Body of pancreas (tissue), 4 donors: ENCODE data around the gene GIMAP6. TPM values are rescaled to one million over a fixed set of nuclear protein-coding genes. Genes with fewer than 3 reads are reported as not detected.
"Not testable (repeated sequence)": the region's sequence is repeated elsewhere in the genome, so short reads cannot be mapped to it uniquely, and the experiment has no call there.

Source experiments
- ATAC-seq: fragments of 150-250 bp; one replicate; pipeline ENCODE4 v1.9.1; 2016
- DNase-seq, 4 donors: peaks; one replicate each; pipeline ENCODE4 v3.0.0-alpha.2; 2019
- H3K27ac ChIP-seq, 4 donors: fragments of 200-600 bp; sonication (generic); 1 replicate in 3 of 4; 2 replicates in 1 of 4; pipeline versions ENCODE4 v1.5.1 to v1.6.1; 2016 to 2019; ENCODE audit warnings: mild to moderate bottlenecking in 1 of 4, mixed read lengths in 1 of 4, moderate library complexity in 1 of 4
- H3K27me3 ChIP-seq, 2 donors: fragments of 200-600 bp; sonication (generic); one replicate each; pipeline ENCODE4 v1.6.0; 2016; ENCODE audit warnings: mild to moderate bottlenecking in 1 of 2
- H3K36me3 ChIP-seq, 2 donors: fragments of 200-600 bp; sonication (generic); replicated peaks in 1 of 2; 2 replicates each; pipeline ENCODE4 v1.5.1; 2016; ENCODE audit warnings: low read depth in 2 of 2; ENCODE audit not compliant: insufficient read depth in 1 of 2
- H3K4me1 ChIP-seq: fragments of 200-600 bp; sonication (generic); one replicate; pipeline ENCODE4 v1.6.0; 2016
- H3K4me3 ChIP-seq, 2 donors: fragments of 200-600 bp; sonication (generic); 1 replicate in 1 of 2; 2 replicates in 1 of 2; pipeline ENCODE4 v1.5.1; 2016 to 2019
- H3K9me3 ChIP-seq, 3 donors: fragments of 200-600 bp; sonication (generic); 1 replicate in 2 of 3; 2 replicates in 1 of 3; pipeline ENCODE4 v1.5.1; 2016
- POLR2A ChIP-seq, 3 donors: fragments of 450-650 bp; IDR thresholded peaks; one replicate each; pipeline ENCODE4 v1.6.1; 2016; ENCODE audit warnings: antibody characterized with exemption in 3 of 3, mild to moderate bottlenecking in 2 of 3
- WGBS, 2 donors: methylation state at CpG; one replicate each; pipeline ENCODE4 v1.1.5; 2017; 5-methylcytosine and 5-hydroxymethylcytosine counted together
- intact Hi-C: fragments of 100-400 bp; cut with DNase I; formaldehyde crosslinking; loops from one replicate; pipeline ENCODE4 v1.15.1; 2023
- total RNA-seq, 2 donors: library from RNA; depleted of rRNA; stranded (reverse); fragments of >200 nt; gene quantifications; one replicate each; pipeline ENCODE4 v1.1.0, GENCODE V29; 2016
- TF ChIP-seq, protein P1 (sequence below), 7 experiments: fragments of 450-650 bp in 4 of 7; fragments of 200-600 bp in 3 of 7; sonication (generic) in 3 of 7; IDR thresholded peaks; one replicate each; pipeline ENCODE4 v1.5.1; 2016 to 2019; ENCODE audit warnings: antibody characterized with exemption in 7 of 7

The GIMAP6 gene
- total RNA-seq, 2 donors from 2014 or later = 8.6 to 10.6 TPM

DNA sequence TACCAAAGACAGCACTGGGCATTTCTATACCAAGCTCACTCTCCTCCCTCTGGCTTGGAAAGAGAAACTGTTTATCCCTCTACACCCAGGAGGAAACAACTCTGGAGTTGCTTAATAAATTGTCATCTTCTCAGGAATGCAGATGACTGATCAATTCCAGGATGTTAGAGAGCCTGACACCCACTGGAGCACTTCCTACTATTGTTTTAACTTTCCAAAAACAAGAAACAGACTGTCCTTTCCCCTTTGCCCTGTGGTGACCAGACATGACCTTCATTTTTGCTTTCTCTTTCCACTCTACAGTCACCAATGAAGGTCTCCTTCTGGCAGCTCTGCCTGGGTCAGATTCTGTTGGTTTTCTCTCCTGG lies 45.4 kb downstream of the GIMAP6 start:
- H3K4me3 ChIP-seq = no peak overlapping the region
- intact Hi-C loops = no loop called here
- ATAC-seq (peak; percentile 50), DNase-seq (peak in 1 of 4 donors; percentile 16)
- peak overlapping the region in 2 of 4 donors; percentile 52 to 61 for H3K27ac ChIP-seq
- no peaks in the 10 kb centered on the region for H3K9me3 ChIP-seq
- H3K27me3 ChIP-seq = no peaks in the 10 kb centered on the region
- peaks cover 11% of the 10 kb centered on the region for H3K4me1 ChIP-seq
- H3K36me3 ChIP-seq = no peaks in the 10 kb centered on the region
- TF ChIP-seq, protein P1, sequence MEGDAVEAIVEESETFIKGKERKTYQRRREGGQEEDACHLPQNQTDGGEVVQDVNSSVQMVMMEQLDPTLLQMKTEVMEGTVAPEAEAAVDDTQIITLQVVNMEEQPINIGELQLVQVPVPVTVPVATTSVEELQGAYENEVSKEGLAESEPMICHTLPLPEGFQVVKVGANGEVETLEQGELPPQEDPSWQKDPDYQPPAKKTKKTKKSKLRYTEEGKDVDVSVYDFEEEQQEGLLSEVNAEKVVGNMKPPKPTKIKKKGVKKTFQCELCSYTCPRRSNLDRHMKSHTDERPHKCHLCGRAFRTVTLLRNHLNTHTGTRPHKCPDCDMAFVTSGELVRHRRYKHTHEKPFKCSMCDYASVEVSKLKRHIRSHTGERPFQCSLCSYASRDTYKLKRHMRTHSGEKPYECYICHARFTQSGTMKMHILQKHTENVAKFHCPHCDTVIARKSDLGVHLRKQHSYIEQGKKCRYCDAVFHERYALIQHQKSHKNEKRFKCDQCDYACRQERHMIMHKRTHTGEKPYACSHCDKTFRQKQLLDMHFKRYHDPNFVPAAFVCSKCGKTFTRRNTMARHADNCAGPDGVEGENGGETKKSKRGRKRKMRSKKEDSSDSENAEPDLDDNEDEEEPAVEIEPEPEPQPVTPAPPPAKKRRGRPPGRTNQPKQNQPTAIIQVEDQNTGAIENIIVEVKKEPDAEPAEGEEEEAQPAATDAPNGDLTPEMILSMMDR (IDR thresholded peaks at IDR 0.05) = no peak
- TF ChIP-seq POLR2A (IDR thresholded peaks at IDR 0.05) = no peak

DNA sequence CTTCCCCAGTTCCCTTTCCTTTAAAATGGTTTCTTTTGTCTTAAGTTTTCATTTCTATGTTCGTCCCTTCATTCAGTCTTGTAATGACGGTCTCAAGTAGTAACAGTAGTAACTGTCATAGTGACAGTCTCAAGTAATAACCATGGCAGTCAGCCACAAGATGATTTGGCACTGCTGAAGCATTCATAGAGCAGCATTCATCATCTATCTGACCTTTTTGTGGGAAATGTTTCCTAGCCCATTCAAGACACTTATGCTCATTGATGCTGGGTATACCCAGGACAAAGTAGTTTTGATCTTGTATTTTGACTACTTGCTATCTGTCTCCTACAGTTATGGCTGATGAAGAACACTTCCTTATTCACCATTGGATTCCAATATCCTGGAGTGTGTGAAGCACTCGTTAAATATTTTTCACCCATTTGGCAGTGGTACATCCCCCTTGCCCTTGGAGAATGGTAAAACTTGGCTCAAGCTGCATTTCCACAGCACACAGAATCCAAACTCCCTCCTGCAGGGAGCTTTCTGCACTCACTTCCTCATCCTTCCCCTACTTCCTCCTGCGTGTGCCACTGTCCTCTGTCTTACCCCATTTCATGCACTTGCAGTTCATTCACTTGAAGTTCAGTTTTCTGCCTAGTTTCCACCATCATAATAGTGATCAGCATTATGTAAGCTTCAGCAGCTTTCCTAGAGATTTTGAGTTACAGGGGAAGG lies 46.0 kb downstream of the GIMAP6 start:
- WGBS, 2 donors = 33 to 41% methylated on average over 4 of the region's 4 CpGs
- peak; percentile 47 for ATAC-seq
- intact Hi-C loops = no loop called here

DNA sequence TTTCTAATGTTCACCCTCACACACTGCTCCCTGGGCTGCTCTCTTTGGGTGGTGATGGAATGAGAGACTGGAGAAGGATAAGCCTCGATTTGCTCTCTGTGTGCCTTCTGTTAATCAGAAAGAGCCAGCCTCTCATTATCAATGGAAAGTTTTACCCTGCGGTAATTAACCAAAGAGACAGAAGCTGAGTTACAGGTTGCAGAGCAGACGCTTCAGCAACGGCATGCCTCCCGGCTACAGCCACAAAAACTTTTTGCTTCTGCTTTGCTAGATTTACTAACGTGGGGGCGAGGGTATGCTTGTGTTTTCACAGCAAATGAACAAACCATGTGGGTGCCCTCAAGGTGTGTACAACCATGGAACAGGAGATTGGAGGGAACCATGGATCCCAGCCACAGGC lies 47.0 kb downstream of the GIMAP6 start:
- Histone ChIP-seq H3K27ac (no peak overlapping the region), H3K4me3 (no peak overlapping the region), H3K36me3 (no peaks in the 10 kb centered on the region), H3K27me3 (no peaks in the 10 kb centered on the region), H3K4me1 (peaks cover 11% of the 10 kb centered on the region), H3K9me3 (no peaks in the 10 kb centered on the region)
- DNase-seq (no peak), ATAC-seq (no peak)
- no peak for TF ChIP-seq POLR2A (IDR thresholded peaks at IDR 0.05)
- TF ChIP-seq, protein P1 (IDR thresholded peaks at IDR 0.05) = no peak
- intact Hi-C loops = no loop called here
- WGBS, 2 donors = 57 to 65% methylated on average over 7 of the region's 7 CpGs

More for the DNA sequence above, 46.0 kb downstream of the GIMAP6 start:
- peak in 1 of 4 donors; percentile 36 for DNase-seq
- Histone ChIP-seq H3K36me3 (no peaks in the 10 kb centered on the region), H3K4me3 (no peak overlapping the region), H3K9me3 (no peaks in the 10 kb centered on the region), H3K27me3 (no peaks in the 10 kb centered on the region), H3K27ac (peak overlapping the region in 2 of 4 donors; percentile 52 to 61), H3K4me1 (peaks cover 11% of the 10 kb centered on the region)
- TF ChIP-seq POLR2A (IDR thresholded peaks at IDR 0.05) = no peak
- TF ChIP-seq, protein P1 (IDR thresholded peaks at IDR 0.05) = no peak

DNA sequence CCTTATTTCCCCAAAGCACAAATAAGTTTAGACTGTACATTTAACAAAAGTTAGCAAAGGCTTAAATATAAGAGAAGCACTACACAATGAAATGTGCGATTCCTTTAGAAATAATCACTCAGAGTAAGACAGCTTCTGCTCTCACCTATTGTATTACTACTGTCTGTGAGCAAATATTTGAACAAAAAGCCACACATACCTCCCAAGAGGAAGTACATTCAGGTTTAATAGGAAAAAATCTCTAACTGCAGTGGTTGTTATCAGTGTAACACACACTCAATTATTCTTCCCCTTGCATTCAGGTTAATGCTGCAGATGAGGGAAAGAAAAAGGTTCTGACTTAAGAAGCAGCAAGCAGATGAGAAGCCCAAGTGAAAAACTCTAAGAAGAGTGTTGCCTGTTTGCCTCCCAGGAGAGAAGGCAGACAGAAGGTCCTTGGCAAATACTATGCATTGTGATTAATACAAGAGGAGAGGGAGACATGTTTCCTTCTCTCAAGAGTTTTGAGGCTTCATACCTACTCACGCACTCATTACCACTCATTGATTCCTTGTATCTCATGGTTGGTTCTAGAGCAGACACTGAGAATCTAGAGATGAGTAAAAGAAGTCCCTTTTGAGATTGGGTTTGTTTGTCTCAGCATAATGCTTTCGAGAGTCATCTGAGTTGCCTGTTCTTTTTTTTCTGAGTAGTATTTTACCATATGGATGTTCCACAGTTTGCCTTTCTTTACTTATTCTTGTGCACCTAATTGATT lies 51.4 kb downstream of the GIMAP6 start:
- H3K27ac ChIP-seq = no peak overlapping the region
- peaks cover under 1% of the 10 kb centered on the region for H3K4me1 ChIP-seq
- ATAC-seq (no peak), DNase-seq (no peak)
- H3K36me3 ChIP-seq = no peaks in the 10 kb centered on the region
- H3K27me3 ChIP-seq = no peaks in the 10 kb centered on the region
- no peak overlapping the region for H3K4me3 ChIP-seq
- intact Hi-C loops = no loop called here
- TF ChIP-seq, protein P1 (IDR thresholded peaks at IDR 0.05) = no peak
- no peak for TF ChIP-seq POLR2A (IDR thresholded peaks at IDR 0.05)
- no peaks in the 10 kb centered on the region for H3K9me3 ChIP-seq
- 66 to 67% methylated on average over 3 of the region's 3 CpGs for WGBS, 2 donors

DNA sequence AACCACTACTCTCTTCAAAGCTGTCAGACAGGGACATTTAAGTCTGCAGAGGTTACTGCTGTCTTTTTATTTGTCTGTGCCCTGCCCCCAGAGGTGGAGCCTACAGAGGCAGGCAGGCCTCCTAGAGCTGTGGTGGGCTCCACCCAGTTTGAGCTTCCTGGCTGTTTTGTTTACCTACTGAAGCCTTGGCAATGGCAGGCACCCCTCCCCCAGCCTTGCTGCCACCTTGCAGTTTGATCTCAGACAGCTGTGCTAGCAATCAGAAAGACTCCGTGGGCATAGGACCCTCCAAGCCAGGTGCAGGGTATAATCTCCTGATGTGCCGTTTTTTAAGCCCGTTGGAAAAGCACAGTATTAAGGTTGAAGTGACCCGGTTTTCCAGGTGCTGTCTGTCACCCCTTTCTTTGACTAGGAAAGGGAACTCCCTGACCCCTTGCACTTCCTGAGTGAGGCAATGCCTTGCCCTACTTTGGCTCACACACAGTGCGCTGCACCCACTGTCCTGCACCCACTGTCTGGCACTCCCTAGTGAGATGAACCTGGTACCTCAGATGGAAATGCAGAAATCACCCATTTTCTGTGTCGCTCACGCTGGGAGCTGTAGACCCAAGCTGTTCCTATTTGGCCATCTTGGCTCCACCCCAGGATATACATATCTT lies 52.1 kb downstream of the GIMAP6 start:
- ATAC-seq = not testable (repeated sequence)

More for the DNA sequence above, 52.1 kb downstream of the GIMAP6 start:
- H3K4me1 ChIP-seq, intact Hi-C loops, H3K9me3 ChIP-seq, H3K27ac ChIP-seq, H3K4me3 ChIP-seq, DNase-seq, H3K36me3 ChIP-seq, H3K27me3 ChIP-seq: not testable (repeated sequence)
- WGBS, 2 donors = 58 to 75% methylated on average over 7 of the region's 7 CpGs
